NB4 (cell line): ENCODE data around the gene CHRFAM7A.
"Not testable (repeated sequence)": the region's sequence is repeated elsewhere in the genome, so short reads cannot be mapped to it uniquely, and the experiment has no call there.

Experiments
- DNase-seq: peaks from one replicate; pipeline ENCODE4 v3.0.0; 2010; ENCODE audit warnings: low read depth
- H3K4me3 ChIP-seq: one replicate; pipeline ENCODE4 v1.5.1; 2011; ENCODE audit warnings: mild to moderate bottlenecking, low read depth, low read length, moderate library complexity

CHRFAM7A gene

DNA sequence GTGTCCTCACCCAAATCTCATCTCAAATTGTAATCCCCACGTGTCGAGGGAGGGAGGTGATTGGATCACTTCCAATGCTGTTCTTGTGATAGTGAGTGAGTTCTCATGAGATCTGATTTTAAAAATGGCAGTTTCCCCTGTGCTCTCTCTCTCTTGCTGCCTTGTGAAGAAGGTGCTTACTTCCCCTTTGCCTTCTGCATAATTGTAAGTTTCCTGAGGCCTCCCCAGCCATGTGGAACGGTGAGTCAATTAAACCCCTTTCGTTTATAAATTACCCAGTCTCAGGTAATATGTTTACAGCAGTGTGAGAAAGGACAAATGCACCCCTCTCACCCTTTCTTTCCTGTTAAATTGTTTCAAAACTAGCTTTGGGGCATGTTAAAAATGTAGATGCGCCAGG lies 59.2 kb downstream of the CHRFAM7A start:
- not testable (repeated sequence) for H3K4me3 ChIP-seq, DNase-seq

DNA sequence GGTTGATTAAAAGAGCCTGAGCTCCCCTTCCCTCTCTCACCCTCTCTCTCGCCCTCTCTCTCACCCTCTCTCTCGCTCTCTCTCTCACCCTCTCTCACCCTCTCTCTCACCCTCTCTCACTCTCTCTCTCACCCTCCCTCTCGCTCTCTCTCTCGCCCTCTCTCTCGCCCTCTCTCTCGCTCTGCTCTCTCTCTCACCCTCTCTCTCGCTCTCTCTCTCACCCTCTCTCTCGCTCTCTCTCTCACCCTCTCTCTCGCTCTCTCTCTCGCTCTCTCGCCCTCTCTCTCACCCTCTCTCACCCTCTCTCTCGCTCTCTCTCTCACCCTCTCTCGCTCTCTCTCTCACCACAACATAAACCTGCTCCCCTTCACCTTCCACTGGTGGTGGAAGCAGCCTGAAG lies 67.2 kb downstream of the CHRFAM7A start:
- DNase-seq: peak; percentile 4
- not testable (repeated sequence) for H3K4me3 ChIP-seq

DNA sequence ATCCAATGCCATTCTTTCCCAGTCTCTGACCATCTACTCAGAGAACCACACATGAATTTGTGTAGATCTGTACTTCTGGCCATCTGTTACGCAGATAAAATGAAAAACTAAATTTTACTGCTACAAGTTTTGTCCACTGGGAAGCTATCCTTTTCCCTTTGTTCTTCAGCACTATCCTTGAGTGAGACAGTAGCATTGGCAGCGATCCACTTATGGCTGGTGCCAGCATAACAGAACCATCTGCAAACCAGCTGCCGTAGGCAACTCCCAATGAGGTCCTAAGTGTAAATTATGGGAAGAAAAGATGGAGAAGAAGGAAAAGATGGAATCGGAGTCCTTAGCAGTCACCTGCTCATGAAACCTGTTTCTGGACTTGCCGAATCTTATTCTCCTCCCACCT lies 72.3 kb downstream of the CHRFAM7A start:
- not testable (repeated sequence) for DNase-seq, H3K4me3 ChIP-seq

DNA sequence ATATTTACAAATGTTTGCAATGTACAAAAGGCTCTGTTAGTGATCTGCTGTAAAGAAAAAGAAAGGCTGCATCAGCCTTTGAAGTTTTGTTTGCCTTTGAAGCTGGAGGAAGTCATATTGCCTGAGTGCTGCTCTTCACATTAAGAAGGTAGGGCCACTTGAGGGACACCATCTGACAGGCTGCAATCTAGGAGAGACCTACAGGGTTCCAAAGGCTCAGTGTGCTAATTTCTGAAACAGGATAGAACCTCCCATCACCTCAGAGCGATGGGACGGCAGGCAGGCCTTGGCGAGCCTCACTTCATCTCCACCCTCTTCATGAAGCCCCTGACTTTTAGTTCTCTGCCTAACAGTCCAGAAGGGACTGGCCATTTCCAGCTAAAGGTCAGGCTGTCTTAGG lies 77.6 kb downstream of the CHRFAM7A start:
- H3K4me3 ChIP-seq, DNase-seq: not testable (repeated sequence)

DNA sequence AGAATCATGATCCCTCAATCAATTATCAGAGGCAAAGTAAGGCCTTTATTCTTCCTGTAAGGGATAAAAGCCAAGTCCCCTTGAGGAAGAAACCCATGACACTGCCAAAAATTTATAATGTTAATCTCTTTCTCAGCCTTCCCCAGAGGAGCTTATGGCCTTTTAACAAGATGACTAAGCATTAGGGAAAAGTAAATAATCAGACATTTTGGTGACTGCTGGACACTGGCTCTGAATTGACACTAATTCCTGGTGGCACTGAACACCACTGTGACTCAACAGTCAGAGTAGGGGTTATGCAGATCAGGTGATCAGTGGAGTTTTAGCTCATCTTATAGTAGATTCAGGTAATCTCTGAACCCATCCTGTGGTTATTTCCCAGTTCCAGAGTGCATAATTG lies 82.8 kb downstream of the CHRFAM7A start:
- DNase-seq: not testable (repeated sequence)

More for the DNA sequence above, 82.8 kb downstream of the CHRFAM7A start:
- H3K4me3 ChIP-seq: not testable (repeated sequence)
